ENCODE data around the gene CTRL.

CTRL gene

GRCh38 chr16:67967958-67968399, 36.3 kb upstream of the CTRL start:
- DNase-seq, result peak; percentile 67
- Mint-ChIP-seq H3K4me1 (peaks cover 62% of the 10 kb centered on the region), H3K4me3 (peak overlapping the region; percentile 98), H3K27ac (peak overlapping the region; percentile 83), H3K36me3 (ENCODE audit: low read depth) (peaks cover 2% of the 10 kb centered on the region), H3K9me3 (no peaks in the 10 kb centered on the region), H3K27me3 (ENCODE audit: low read depth, poor library complexity) (peaks cover 15% of the 10 kb centered on the region)
- TF ChIP-seq CTCF (IDR thresholded peaks at IDR 0.05), result no peak

DNA sequence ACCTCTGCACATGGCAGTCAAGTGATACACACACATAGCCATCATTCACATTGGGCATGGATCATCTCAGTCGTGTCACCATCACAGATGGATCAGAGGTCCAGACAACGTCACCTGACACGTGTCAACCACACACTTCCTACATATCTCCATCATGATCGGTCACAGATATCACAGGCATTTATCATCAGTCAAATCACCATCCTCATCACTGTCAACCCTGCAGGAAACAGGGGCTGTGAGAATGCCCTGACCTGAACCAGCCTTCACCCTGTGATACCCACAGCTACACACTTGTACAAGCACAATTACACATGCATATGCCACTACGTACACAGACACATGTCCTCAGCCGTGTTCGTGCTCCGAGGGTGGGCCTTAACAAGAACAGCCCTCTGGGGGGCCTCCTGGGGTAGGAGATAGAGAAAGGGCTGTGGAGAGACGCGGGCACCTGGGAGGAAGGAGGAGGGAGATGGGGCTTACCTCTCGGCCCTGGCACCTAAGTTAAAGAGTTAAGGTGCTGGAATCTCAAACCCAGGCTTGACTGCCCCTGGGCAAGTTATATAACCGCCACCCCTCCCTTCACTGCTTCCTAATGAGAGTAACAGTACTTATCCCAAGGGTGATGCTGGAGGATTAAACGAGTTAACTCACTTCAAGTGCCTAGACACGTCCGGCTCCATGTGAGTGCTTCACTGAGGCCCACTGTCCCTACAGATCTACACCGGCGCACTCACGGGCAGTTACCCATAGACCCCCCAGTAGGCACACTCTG, 35.7 kb upstream of the CTRL start:
- H3K4me3 Mint-ChIP-seq, result peak overlapping the region; percentile 98
- peaks cover 15% of the 10 kb centered on the region for H3K27me3 Mint-ChIP-seq (ENCODE audit: low read depth, poor library complexity)
- H3K36me3 Mint-ChIP-seq (ENCODE audit: low read depth), result peaks cover 8% of the 10 kb centered on the region
- peaks cover 66% of the 10 kb centered on the region for H3K4me1 Mint-ChIP-seq
- no peaks in the 10 kb centered on the region for H3K9me3 Mint-ChIP-seq
- no peak for TF ChIP-seq CTCF (IDR thresholded peaks at IDR 0.05)
- DNase-seq, result no peak
- peak overlapping the region; percentile 83 for H3K27ac Mint-ChIP-seq

DNA sequence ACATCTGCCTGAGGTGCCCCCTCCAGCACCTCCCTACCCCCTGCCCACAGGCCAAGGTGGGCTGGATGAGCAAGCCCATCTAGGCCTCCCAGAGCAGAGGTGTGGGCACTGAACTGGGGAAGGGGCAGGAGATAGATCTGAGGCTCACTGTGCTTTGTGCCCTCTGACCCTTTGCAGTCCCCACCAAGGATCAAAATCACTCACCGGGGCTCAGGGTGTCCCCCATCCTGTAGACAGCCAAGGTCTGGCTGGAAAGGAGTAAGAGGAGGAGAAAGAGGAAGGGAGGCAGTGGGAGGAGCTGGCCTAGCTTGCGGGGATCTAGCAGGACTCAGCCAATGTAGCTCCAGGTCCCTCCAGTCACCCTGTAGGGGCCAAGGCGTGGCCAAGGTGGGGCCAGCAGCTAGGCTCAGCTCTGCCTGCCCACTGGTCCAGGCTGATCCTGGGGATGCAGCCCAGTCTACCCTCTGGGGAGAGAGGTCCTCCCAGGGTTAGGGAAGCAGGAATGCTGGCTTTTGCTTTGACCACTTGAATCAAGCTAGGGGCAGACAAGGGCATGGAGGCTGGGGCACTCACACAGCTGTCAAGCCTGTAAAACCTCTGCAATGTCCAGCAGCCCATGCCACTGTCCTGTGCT, 35.0 kb upstream of the CTRL start:
- no peak for DNase-seq
- Mint-ChIP-seq H3K27ac (peak overlapping the region; percentile 31), H3K27me3 (ENCODE audit: low read depth, poor library complexity) (peaks cover 18% of the 10 kb centered on the region), H3K4me3 (peak overlapping the region; percentile 98), H3K36me3 (ENCODE audit: low read depth) (peaks cover 14% of the 10 kb centered on the region), H3K9me3 (no peaks in the 10 kb centered on the region), H3K4me1 (peaks cover 66% of the 10 kb centered on the region)
- no peak for TF ChIP-seq CTCF (IDR thresholded peaks at IDR 0.05)

DNA sequence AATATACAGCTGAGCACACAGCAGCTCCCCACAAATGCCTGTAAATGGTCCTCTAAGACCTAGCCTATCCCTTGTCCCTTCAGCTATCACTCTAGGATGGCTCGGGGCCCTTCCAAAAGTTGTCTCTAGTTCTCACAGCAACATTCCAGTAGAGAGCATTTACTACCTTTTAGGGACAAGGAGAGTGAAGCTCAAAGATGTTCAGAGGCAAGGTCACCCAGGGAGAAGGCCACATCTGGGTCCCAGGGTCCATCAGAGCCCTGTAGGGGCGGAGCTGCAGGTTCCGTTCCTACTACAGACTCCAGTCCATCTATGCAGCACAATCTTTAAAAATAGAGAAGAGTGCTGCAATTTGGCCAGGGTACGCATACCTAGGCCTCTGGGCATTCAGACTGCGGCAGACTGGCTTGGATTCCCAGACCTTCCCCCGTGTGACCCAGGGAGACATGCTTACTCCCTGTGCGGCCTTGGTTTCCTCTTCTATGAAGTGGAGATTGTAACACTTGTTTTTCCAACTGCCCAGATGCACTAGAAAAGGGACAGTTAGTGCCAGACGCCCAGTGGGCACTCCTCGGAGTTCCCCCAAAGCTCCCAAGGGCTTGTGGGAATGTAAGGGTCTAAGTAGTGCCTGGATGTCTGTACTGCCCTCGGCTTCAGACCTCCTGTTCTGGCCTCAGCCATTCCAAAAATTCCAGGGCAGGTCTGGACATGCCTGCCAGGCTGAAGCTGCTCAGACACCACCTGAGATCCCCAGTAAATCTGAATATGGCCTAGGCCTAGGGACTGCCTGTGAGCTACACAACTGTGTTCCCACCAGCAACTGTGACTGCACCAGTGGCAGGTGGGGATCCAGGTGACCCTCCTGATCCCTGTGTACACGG, 34.2 kb upstream of the CTRL start:
- TF ChIP-seq CTCF (IDR thresholded peaks at IDR 0.05), result no peak
- H3K4me3 Mint-ChIP-seq, result peak overlapping the region; percentile 98
- H3K4me1 Mint-ChIP-seq, result peaks cover 60% of the 10 kb centered on the region
- DNase-seq, result no peak
- H3K9me3 Mint-ChIP-seq, result no peaks in the 10 kb centered on the region
- peaks cover 11% of the 10 kb centered on the region for H3K27me3 Mint-ChIP-seq (ENCODE audit: low read depth, poor library complexity)
- H3K27ac Mint-ChIP-seq, result peak overlapping the region; percentile 34
- H3K36me3 Mint-ChIP-seq (ENCODE audit: low read depth), result peaks cover 17% of the 10 kb centered on the region

DNA sequence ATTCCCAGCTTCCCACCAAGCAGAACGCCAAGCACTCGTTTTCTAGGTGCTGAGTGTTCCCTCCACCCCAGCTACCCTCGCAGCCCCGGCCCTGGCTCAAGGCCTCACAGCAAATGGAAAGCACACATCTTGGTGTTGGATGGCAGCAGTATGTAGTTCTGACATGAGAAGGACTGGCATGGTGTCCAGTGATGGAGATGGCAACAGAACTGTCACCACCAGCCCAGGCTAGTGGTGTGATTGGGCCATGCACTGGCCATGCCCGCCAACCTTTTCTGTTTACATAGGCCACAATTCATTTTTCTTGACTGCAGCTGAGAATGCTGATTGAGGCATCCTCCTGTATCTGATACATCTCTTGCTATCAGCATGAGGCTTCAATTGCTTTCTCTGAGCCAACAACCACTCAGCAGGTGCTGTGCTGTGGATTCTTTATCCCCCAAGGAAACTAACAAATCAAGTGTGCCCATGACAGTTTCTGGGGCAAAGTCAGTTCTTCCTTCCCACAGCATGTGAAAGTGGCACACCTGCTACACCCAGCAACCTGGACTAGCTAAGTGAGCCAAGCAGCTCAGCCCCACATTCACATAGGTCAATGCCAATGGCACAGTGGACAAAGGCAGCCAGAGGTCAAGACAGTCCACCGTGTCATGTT, 32.9 kb upstream of the CTRL start:
- DNase-seq, result no peak
- no peak overlapping the region for H3K4me3 Mint-ChIP-seq
- peaks cover 24% of the 10 kb centered on the region for H3K36me3 Mint-ChIP-seq (ENCODE audit: low read depth)
- no peaks in the 10 kb centered on the region for H3K9me3 Mint-ChIP-seq
- peaks cover 8% of the 10 kb centered on the region for H3K27me3 Mint-ChIP-seq (ENCODE audit: low read depth, poor library complexity)
- H3K27ac Mint-ChIP-seq, result no peak overlapping the region
- TF ChIP-seq CTCF (IDR thresholded peaks at IDR 0.05), result no peak
- peaks cover 52% of the 10 kb centered on the region for H3K4me1 Mint-ChIP-seq
